NCI-H748 treated with DMSO at 0.1 percent for 48 hours (cell line): ENCODE results near the gene PXT1.
"Not testable (repeated sequence)": the region's sequence is repeated elsewhere in the genome, so short reads cannot be mapped to it uniquely, and the experiment has no call there.

Experiments
- DNase-seq: peaks from one replicate; lab custom pipeline; 2025; lab: John Stamatoyannopoulos, UW

Gene PXT1

DNA sequence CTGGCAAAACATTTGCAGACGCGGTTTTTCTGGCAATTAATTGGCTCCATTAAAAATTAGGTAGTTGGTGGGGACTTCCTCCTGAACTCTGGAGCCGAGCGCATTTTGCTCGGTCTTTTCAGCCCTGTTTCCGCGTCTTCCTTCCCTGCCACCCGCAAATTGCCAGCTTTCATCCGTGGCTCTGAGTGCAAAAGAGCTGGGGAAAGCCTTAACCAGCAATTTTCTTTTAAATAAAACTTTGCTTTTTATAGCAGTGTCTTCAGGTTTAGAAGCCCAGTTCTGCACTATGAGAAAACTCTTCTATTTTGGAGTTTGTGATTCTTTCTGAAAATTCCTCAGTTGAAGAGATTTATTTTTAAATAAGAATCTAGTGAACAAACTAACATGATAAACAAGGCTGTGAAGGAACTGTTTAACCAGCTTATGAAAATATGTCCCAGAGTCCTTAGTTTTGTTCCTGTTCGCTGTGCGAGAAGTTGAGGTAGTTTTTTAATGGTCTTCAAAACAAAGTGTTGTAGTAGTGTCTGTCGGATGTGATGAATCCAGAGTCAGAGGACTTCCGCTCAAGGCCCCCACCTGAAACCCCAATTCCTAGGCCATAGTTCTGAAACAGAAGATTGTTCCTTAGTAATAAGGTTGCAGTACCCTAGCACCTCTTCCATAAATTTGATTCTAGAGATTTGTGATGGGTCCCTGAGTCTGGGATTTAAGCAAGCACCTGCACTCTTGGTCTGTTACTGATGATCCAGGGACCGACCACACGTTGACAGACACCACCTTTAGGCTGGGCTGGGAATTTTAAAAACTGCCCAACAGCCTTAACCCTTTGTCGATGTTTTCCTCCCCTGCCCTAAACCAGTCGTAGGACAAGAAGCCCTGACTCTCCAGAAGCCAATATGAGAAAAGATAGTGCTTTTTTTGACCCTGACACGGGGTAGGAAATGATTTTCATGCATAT, 1.1 kb upstream of the PXT1 start:
- peak; percentile 46 for DNase-seq

DNA sequence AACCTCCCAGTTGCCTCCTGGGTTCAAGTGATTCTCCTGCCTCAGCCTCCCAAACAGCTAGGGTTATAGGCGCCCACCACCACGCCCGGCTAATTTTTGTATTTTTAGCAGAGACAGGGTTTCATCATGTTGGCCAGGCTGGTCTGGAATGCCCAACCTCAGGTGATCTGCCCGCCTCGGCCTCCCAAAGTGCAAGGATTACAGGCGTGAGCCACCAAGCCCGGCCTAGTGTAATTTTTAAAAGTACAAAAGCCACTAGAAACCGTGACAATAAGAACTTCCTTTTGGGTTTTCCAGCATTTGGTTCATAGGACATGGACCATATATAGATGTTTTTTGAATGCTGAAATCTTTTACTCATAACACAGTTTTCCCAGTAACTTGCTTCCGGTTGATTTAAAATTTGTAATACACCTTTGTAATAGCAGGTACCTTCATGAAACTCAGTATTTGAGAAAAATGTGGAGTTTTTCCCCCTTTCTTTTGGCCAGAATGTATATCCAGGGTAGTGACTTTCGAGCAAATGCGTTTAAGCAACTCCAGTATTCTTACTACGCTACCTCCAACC, 467 bp downstream of the PXT1 start:
- peak; percentile 53 for DNase-seq

DNA sequence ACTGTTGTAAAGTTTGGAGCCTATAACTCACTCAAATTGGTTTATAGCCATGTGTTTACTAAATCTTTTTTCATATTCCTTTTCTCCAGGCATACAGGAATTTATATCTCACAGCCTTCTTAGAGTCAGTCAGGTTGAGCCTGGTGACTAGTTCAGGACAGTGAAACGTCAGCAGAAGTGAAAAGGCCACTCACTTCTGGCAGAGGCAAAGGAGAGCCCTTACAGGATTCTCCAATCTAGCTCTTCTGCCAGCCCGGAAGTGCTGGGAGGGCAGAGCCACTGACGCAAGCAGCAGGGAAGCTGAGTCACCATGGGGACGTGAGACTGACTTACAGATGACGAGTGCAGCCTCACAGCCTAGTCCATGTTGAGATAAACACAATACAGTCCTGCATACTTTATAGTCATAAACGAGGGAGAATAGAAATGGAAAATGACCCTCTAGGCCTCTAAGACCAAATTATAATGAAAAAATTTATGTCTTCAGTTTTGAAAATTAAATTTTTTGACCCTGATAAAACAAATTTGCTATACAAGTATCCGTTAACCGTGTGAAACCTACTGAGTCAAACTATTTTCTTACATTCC, 1.3 kb downstream of the PXT1 start:
- peak; percentile 84 for DNase-seq

DNA sequence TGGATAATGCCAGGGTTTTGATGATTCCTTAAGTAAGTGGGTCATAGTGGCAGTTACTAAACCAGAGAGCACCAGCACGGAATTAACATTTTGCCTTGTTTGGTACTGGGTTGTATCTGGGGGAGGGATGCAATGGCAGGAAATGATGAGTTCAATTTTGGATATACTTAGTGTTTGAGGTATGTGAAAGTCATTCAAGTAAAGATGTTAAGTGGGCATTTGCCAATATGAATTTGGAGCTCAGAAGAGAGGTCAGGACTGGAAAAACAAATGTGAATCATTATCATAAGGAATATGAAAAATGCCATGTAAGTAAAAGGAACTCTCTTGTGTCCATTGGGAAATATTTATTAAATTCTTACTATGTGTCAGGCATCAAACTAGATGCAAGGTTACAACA, 6.2 kb downstream of the PXT1 start:
- no peak for DNase-seq

DNA sequence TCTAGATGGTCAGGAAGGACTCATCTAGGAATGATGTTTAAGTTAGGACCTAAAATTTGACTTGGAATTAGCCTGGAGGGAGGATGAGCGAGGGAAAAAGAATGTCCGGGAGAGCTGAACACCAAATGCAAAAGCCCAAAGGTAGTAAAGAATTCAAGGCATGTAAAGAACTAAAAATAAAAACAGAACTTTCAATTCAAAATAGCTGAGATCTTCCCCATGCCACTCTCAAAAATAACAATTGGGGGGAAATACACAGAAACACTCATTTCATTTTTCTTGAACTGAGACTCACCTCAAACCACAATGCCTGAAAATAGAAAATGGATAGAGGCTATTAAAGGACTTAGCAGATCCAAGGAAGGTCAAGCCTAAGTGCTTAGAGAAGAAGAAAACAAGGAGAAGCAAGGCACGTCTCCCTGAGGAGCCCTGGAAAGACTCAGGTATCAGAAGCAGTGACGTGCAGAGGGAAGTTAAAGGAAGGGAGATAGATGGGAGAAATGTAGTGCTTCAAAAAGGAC, 10.4 kb downstream of the PXT1 start:
- DNase-seq = no peak

DNA sequence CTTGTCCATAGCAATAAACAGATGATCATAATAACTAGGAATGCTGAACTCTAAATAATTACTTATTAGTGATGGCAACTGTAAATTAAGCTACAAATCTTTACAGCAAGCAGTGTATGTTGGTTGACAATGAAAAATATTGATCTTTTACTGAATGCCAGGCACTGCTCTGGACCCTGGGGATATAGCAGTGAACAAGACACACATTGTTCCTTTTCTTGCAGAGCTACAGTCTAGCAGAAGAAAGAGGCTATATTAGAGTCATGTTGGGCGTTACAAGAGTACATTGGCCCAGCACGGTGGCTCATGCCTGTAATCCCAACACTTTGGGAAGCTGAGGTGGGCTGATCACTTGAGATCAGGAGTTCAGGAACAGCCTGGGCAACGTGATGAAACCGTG, 11.5 kb downstream of the PXT1 start:
- no peak for DNase-seq

DNA sequence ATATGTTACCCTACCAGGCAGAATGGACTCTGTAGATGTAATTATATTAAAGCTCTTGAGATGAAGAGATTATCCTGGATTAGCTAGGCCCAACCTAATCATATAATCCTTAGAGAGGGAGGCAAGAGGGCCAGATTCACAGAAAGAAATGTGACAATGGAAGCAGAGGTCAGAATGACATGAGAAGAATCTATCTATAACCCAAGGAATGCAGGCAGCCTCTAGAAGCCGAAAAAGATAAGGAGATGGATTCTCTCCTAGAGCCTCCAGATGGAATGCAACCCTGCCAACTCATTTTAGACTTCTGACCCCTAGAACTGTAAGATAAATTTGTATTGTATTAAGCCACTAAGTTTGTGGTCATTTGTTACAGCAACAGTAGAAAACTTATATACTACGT, 12.3 kb downstream of the PXT1 start:
- DNase-seq = no peak

DNA sequence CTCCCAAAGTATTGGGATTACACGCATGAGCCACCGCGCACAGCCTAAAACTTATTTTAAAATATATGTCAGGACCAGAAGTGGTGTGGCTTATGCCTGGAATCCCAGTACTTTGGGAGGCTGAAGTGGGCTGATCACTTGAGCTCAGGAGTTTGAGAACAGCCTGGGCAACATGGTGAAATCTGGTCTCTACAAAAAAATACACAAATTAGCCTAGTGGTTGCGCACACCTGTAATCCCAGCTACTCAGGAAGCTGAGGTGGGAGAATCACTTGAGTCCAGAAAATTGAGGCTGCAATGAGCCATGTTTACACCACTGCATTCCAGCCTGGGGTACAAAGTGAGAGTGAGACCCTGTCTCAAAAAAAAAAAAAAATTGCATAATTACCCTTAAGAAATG, 13.7 kb downstream of the PXT1 start:
- no peak for DNase-seq

DNA sequence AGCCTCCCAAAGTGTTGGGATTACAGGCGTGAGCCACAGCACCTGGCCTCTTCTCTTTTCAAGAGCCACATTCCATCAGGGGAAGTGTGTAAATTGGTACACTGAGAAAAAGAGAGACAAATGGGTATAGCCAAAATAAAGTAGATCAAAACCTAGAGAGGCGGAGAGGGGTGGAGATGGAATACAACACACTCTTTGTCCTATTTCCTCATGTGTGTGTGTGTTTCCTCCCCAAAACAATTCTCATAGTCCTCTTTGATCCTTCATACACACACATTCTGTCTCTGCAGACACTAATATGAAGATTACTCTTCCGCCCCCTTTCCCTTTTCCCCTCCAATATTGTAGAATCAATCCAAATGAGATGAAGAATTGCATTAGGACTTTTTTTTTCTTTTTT, 16.0 kb downstream of the PXT1 start:
- DNase-seq = no peak

DNA sequence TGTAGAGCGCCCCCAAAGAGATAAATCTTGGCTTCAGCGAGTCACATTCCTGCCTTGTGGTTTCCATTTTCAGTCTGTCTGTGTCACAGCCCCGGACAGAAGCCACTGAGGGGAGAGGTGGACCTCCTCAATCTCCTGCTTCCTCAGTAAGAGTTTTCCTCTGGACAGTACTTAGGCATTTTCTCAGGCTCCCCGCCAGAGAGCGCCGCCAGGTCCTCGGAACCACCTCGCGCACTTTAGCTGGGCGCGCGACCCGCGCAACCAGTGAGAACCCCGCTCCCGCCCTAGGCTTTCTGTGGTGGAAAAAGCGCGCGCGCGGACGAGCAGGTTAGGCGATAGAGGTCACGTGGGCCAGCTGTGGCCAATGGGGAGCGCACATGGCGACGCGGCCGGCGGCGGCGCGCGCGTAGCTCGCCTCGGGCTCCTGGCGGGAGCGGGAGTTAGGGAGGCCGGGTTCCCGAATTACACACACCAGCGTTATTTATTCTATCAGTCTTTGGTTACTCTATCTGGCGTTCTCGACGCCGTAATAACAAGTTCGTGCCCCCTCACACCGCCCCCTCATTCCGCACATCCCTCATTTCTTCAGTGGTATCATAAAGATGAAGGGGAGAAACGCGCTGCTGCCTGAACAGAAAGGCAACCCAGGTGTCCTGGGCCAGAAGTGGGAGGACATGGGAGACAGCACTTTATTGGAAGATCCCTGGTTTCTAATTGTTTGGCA, 19.4 kb downstream of the PXT1 start:
- peak; percentile 98 for DNase-seq

DNA sequence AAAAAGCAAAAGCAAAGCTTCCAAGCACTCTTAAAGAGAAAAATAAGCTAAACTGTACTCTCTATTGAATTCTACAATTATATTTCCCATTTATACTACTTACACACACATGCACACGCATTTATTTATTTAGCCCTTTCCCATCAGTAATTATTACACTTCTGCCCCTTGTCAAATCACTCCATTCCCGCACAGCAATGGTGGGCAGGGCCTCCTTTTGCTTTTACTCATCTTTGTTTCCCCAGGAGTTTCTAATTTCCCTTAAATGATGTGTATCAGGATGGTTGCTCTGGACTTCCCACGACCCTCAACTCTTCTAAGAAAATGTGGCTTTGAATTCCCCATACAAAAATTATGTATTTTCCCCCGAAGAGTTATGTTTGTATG, 19.9 kb downstream of the PXT1 start:
- DNase-seq = no peak

DNA sequence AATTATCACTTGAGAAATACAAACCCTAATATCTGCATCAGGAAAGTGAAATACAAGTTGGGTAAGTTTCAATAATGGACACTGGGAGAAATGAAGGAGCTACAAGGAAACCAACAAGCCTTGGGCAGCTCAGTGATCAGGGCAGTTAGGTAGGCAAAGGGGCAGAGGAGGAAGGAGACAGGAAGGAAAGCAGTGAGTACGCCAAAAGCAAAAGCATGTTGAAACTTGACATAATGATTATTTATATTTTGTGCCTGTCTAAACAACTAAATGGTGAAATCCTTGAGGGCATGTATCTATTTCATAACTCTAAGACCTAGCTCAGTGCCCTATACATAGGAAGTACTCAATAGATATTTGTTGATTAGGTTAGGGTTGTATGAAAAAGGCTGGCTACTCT, 23.3 kb downstream of the PXT1 start:
- no peak for DNase-seq

DNA sequence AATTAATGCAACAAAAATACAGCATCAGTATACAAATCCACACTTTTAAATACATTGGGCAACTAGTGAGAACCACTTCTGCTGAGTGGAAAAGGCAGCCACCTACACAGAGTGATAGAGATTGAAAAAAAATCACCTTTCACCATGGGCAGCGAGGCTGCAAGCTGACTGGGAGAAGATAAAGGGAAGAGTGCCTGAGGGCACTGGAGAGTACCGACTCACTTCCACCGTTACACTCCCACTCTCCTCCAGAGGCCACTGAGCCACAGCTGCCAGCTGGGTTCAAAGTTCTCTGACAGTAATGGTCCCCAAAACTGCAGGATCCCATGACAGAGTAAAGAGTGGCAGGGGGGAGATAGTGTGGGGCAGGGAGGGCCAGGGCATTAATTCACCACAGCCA, 24.1 kb downstream of the PXT1 start:
- no peak for DNase-seq

DNA sequence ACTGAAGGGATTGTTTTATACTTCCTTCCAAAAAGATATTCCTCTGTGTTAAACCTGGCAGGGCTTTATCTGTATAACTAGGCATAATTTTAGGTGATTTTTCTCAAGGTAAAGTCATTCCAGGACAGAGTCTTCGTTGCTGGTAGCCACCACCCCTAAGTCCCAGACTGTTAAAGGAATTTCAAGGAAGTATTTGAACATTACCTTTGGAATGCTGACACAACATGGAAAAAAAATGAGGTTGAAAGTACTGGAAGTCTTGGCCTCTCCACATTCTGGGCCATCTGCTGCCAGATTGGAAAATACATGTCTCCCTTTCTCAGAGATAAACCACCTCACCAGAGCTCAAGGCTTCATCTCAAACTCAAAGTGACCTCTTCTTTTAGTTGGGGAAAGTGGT, 28.2 kb downstream of the PXT1 start:
- no peak for DNase-seq

DNA sequence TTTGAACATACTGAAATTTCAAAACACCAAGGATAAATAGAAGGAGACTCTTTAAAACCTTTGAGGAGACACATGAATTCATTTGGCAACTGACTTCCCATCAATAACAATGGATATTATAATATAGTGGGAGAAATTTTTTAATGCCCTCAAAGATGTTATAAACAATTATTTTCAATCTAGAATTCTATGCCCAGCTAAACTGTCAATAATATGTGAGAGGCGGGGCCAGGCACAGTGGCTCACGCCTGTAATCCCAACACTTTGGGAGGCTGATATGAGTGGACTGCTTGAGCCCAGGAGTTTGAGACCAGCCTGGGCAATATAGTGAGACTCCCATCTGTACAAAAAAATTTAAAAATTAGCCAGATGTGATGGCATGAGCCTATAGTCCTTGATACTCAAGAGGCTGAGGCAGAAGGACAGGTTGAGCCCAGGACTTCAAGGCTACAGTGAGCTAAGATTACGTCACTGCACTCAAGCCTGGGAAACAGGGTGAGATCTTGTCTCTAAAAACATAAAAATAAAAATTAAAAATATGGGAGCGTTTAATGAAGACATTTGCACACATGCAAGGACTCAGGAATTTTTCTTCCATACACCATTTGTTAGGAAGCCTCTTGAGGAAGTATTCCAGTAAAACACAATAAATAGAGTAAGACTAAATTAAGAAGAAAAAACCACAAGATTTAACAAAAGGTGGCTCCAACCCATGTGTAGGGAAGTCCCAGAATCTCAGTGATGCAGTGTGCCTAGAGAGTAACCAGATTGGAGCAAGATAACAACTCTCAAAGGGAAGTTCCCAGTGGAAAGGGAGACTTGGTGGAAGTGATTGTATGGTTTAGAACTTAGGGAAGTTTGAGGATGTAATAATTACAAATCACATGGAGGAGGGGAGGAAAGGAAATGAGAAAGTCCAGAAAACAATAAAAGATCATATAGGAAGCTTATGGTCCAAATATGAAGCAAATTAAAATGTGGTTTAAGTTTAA, 28.9 kb downstream of the PXT1 start:
- no peak for DNase-seq

DNA sequence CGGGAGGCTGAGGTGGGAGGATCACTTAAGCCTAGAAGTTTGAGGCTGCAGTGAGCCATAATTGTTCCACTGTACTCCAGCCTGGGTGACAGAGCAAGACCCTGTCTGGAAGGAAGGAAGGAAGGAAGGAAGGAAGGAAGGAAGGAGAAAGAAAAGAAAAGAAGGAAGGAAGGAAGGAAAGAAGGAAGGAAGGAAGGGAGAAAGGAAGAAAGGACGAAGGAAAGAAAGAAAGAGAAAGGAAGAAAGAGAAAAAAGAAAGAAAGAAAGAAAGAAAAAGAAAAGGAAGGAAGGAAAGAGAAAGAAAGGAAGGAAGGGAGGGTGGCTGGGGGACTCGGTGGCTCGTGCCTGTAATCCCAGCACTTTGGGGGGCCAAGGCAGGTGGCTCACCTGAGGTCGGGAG, 32.9 kb downstream of the PXT1 start:
- DNase-seq = not testable (repeated sequence)

DNA sequence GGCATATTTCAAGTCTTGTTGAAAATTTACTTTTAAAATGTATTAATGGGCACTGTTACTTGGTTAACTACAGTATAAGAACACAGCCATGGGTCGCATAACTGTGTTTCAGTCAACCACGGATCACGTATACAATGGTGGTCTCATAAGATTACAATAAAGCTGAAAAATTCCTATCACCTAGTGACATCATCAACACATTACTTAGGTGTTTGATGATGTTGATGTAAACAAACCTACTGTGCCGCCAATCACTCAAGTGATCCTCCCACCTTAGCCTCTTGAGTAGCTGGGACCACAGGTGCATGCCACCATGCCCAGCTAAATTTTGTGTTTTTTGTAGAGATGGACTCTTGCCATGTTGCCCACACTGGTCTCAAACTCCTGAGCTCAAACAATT, 38.5 kb downstream of the PXT1 start:
- DNase-seq = no peak

DNA sequence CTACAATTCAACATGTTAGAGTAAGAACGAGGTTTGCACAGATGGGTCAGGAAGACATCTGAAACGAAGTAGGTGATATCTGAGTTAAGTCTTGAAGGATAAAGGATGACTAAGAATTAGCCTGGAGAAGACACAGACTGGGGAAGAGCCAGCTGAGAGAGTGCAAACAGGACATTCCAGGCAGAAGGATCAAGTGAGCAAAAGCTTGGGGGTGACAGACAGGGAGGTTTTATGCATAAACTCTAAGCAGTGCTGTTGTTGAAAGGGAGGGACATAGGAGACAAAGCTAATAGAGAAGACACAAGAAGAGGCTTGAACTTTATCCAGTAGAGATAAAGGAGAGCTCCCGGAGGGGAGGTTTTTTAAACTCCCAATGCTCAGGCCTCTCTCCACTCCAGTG, 40.2 kb downstream of the PXT1 start:
- no peak for DNase-seq

DNA sequence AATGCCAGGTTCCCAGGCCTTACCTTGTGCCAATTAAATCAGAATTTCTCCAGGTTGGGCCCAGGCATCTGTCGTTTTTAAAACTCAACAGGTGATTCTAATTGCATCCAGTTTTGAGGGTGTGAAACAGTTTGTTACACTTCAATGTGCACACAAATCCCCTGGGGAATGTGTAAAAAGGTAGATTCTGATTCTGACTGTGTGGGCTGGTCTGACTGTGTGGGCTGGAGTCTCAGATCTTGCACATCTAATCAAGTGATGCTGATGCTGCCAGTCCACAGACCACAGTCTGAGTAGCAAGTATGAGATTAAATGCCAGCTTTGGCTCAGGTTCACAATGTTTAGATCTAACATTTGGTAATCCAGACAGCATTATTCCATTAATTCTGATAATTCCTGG, 42.7 kb downstream of the PXT1 start:
- DNase-seq = no peak

DNA sequence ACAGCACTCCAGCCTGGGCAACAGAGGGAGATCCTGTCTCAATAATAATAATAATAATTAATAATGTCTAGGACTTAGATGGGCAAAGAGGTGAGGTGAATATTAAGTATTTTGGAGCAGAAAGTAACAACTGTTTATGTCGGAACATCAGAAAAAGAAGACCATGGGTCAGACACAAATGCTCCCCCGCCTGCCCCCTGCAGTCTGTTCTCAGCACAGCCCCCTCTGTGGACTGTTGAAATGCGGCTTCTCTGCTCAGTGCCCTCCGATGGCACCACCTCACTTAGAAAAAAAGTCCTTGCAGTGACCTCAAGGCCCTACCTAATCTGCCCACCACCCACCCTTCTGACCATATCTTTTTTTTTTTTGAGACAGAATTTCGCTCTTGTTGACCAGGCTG, 50.0 kb downstream of the PXT1 start:
- no peak for DNase-seq

DNA sequence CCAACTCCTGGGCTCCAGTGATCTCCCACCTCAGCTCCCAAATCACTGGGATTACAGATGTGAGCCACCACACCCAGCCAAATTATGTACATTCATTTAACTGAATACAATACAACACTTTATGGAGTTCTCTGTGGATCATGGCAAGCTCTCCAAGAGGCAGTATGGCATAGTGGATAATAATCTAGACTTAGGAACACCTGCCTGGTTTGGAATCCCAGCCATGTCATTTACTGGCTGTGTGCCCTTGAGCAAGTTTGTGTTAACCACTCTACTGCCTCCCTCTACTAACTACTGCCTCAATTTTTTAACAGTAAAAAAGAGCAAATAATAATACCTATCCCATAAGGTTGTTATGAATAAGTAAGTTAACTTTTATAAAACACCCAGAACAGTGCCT, 53.3 kb downstream of the PXT1 start:
- DNase-seq = no peak
